HG03354 (cell line): ENCODE results near the gene MAFB.

Source experiments
- ATAC-seq: cut with Tn5 transposase; IDR thresholded peaks from one replicate; pipeline ENCODE4 v1.9.1; 2021; ENCODE audit warnings: mild to moderate bottlenecking; ENCODE audit not compliant: unreplicated experiment, poor library complexity, severe bottlenecking

The MAFB gene

DNA sequence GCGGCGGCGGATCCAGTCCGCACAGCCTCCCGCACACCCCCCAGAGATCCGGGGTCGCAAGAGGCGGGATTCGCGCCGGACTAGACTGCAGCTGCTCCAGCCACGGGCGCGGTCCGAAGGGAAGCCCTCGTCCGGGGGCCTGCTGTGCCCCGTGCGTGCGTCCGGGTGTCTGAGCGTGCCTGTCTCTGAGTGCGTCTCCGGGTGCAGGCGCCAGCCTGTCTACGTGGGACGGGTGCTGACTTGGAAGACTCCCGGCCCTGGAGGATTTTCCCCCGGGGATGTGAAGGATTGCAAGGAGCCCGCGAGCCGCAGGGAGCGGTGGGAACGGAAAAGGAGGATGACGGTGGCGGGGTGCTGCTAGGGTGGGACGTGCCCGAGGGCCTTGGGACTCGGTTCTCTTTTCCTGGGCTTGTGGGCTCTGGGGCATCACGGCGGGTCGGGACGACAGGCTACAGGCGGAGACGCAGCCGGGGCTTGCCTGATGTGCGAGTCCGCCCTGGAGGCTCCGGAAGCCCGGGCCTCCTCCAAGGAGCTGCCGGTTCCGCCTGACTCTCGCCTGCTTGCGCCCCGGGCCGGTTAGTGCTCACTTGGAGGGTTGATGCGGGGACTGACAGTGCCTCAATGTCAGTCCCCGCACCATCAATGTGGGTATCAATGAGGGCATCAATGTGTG, 5.7 kb downstream of the MAFB start:
- ATAC-seq = no peak

DNA sequence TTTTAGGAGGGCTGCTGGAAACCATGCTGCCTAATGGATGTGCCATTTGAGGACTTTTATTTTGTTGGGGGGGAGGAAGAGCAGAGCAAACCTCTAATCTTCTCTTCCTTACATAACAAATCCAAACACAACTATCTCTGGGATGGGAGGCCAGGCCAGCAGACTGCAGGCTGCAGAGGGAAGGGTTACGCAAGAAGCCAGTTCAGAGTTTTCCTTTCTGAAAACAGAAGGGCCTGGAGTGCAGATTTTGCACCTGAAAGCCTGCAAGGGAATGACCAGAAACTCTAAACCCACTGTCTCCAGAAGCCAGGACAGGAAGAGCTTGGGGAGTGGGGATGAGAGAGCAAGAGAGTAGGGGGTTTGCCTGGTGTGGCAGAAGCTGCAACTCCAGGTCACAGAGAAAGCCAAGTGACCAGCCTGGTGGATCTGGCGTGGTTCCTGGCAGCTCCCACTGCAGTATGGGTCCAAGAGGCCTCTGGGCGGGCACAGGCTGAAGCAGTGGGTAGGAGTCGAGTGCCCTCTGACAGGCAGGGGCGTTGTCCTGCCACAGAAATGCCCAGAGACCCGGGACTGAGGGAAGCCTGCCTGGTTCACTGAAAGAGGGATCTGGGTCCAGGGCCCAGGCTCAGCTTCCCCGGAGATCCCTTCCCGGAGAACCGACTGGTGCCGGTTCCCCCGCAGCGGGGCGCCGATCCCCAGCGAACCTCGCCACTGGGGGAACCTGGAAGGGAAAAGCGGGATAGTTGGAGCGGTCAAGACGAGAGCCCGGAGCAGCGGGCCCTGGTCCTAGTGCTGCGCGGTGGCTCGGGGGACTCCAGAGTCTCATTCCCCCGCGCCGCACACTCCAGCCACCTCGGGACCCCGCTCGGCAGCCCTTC, 6.7 kb downstream of the MAFB start:
- no peak for ATAC-seq

DNA sequence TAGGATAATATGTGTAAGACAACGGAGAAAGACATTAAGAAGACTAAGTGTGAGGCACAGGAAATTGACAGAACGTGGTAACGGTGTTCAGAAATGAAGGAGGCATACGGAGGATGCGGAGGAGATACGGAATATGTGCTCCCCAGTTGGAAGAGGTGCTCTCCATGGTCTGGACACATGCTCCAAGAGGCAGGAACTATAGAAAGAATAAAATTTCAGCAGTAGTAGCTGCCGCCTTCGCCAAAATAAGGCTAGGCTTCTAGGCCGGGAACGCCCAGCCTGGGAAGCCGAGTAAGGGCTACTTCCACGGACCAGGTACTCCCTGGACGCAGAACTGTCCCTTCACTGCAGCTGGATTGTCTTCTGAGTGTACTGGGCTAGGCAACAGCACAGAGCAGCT, 7.4 kb downstream of the MAFB start:
- ATAC-seq = no peak

DNA sequence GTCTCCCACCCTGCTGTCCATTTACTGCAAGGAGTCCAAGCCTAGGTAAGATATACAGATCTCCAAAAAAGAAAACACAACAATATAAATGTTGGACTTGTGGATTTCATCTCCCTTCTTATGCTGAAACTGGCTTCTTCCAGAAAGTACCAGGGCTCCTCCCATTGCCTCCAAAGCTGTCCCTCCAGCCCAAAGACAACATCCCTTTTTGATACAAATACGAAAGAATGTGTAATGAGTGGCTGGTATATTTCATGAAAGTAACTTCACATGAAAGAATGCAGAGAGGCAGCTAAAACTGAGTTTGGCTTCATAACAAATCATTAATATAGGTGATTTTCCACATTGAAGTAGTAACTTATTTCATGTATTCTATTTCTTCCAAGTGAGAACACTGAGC, 7.9 kb downstream of the MAFB start:
- no peak for ATAC-seq

DNA sequence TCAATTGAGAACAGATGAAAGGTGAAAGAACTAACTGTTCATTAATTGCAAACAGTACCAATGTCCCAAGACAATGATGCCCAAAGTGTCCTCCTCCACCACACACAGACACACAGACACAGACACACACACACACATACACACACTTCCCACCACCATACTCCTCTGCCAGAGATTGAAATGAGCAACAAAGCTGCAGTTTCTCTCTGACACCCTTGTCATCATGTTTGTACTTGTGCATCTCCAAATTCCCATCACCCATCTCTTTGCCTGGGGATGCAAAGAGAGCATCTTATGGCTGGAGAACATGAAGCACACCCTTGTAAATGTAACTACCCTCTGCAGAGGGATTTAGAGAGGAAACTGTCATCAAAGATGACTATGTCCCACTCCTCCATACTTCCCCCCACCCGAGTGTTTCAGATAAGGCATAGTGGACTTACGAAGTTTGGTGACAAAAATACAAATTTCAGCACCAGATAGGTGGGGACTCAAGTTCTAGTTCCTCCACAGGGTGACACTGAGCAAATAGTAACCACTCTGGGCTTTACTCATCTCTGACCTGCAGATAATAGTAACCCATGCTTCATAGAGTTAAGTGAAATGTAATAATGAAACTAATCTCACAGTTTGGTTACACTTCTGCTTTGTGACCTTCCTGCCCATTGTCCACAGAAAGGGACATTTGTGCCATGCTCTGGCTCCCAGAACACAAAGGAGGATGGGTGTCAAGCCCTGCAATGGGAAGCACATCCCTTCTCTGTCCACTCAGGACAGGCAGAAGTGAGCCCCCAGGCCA, 8.7 kb downstream of the MAFB start:
- ATAC-seq = no peak

DNA sequence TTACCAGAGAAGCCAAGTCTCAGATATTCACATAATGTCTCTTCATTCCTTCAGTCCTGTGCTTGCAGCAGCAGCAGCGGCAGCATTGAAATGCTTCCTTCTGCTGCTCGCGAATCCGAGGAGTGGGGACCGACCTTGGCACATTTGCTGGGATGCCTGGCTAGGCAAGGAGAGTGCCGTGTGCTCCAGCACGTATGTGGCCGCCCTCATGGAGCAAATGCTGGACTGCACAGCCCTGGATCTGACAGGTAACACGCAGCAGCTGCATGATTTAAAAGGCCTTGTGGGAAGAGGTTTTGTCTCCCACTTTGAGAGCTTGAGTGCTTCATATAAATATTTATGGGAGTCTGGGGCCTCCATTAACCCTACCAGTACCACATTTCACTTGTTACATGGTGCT, 9.9 kb downstream of the MAFB start:
- ATAC-seq = no peak

DNA sequence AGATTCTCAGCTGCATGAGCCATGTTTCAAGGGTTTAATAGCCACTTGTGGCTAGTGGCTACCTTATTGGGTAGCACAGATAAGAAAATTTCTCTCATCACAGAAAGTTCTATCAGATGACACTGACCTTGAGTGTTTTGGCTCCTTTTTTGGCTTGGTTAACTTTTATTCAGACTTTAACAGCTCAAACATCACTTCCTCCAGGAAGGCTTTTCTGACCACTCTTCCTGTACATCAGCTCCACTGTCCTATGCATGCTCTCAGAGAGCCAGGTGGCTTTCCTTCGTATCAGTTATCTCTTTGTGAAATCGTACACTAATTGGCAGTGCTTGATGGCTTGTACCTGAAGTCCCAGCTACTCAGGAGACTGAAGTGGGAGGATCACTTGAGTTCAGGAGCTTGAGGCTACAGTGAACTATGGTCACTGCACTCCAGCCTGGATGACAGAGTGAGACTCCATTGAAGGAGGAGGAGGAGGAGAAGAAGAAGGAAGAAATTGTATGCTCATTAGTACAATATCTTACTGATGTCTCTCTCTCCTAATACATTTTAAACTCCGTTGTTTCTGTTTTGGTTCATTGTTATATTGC, 10.7 kb downstream of the MAFB start:
- ATAC-seq = no peak

DNA sequence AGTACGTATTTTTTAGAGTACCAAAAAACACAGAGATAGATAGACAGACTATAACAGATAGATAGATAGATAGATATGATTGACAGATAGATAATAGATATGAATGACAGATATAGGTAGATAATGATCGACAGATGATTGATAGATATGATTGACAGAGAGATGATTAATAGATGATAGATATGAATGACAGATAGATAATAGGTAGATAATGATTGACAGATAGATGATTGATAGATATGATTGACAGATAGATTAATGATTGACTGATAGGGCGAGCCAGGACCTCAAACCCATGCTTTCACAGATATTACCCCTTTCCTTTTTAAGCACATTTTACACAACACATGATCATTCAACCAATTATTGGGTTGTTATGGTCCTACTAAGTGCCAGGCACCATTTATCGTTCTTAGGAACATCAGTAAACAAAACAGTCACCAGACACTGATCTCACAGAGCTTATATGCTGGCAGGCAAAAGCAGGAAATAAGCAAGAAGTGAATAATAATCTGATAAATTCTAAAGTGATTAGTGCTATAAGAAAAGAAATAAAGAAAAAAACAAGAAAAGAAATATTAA, 11.6 kb downstream of the MAFB start:
- ATAC-seq = no peak

DNA sequence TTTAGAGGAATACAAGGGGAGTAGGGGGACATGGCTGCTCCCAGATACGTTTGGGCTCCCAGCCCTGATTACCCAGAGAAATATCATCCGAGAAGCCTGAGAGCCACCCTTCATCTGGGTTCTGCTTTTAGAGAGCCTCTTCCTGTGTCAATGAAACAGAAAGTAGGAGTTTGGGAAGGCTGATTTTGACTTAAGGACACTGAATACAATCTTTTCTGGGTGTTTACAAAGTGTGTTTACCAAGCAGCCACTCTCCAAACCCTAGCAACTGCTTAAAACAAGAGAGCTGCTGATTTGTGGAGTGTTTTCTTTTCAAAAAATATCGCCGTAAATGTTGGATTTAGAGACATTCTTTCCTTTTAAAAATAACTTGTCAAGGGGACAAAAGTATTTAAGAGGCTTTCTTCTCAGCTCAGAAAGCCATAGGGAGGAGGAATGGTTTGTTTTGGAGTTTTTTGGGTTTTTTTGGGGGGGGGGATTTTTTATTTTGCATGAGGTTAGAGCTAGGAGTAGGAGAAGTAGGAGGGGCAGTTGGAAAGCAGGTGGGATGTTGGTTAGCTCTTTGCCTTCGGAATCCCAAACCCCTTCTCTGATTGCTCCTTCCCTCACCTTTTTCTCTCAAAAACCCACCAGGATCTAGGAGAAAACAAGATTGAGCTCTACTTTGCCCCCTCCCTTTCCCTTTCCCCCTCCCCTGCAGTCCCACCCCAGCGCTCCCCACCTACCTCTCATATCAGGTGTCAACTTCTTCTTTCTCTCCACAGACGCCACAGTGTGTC, 12.4 kb downstream of the MAFB start:
- no peak for ATAC-seq

DNA sequence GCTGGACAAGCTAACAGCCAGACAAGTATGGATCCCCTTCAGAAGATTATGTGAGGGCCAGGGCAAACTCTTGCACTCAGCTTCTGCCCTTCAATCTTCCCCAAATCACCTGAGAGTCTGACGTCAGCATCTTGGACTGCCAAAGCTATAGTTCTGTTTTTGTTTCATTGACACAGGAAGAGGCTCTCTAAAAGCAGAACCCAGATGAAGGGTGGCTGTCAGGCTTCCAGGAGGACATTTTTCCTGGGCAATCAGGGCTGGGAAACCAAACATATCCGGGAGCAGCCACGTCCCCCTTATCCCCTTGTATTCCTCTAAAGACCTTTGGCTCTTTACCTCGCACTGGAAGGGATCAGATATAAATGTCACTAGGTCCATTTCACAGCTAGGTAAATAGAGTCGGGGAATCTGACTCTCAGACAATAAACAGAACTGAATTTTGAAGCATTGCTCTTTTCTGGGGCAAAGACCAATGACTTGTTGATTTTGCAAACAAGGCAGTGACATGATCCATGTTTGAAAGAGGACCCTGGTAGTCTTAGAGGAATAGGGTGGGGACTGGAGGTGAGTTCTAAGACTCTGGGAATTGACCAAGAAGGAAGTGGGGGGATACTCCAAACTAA, 13.3 kb downstream of the MAFB start:
- no peak for ATAC-seq

DNA sequence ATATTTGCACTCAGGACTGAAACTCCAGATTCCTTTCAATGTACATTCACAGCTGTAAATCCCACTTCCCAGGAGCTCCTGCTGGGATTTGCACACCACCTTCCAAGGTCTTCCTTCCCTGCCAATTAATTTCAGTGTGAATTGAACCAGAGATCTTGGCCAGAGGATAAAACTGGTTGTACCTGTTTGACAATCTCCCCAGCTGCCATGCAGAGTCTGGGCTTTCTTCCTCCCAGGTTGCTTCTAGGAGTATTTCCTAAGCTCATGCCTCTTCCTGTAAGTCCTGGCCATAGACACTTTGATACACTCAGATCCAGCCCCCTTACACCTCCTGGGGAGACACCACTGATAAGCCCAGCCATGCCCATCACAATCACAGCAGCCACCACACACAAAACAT, 15.6 kb downstream of the MAFB start:
- no peak for ATAC-seq

DNA sequence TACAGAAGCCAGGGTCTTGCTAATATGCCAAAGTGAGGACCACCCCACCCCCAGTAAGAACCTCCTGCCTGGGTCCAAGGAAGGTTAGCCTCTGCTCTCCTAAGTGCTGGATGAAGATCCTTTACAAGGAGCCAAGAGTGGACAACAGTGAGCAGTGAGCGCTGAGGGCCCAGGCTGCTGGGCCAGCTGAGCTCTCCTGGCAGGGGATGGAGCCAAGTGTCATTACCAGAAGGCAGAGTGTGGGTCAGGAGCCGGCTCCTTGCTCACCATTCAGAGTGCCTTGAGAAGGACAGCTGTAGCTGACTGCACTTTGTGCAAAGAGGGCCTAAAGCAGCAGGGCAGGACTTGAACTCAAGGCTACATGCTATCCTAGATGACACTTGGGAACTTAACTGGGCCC, 16.9 kb downstream of the MAFB start:
- ATAC-seq = no peak

DNA sequence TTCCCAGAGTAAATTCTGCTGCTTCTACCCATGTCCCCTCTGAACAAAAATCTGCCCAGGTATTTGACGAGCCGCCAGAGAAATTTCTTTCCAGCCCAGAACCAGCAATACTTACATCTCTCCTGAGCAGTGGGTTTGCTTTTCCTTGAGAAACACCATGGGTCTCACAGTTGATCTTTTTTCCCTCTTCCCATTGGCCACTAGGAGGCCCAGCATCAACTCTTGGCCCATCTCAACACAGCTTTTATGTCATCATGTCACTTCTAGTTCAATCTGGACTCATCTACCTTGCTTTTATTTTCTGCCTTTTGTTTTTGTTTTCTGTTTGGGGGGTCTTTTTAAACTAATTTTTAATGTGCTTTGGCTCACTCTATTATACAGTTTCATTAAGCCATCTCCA, 18.8 kb downstream of the MAFB start:
- no peak for ATAC-seq

DNA sequence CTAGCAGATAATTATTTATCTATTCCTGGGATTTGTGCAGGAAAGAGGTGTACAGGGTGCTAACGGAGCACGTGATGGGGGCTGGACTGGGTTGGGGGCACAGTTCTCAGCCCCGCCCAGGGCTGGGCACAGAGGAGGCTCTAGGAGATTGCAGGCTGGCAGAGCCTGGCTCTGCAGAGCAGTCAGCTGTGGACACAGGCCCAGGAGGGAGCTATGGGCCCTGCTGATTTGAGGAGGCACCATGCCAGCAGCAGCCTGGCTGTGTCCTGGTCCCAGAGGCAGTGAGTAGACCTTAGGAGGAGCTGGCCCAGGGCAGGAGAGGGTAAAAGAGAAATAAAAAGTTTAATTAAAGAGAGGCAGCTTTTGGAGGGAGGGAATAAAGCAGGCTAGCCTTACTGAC, 19.3 kb downstream of the MAFB start:
- ATAC-seq = no peak

DNA sequence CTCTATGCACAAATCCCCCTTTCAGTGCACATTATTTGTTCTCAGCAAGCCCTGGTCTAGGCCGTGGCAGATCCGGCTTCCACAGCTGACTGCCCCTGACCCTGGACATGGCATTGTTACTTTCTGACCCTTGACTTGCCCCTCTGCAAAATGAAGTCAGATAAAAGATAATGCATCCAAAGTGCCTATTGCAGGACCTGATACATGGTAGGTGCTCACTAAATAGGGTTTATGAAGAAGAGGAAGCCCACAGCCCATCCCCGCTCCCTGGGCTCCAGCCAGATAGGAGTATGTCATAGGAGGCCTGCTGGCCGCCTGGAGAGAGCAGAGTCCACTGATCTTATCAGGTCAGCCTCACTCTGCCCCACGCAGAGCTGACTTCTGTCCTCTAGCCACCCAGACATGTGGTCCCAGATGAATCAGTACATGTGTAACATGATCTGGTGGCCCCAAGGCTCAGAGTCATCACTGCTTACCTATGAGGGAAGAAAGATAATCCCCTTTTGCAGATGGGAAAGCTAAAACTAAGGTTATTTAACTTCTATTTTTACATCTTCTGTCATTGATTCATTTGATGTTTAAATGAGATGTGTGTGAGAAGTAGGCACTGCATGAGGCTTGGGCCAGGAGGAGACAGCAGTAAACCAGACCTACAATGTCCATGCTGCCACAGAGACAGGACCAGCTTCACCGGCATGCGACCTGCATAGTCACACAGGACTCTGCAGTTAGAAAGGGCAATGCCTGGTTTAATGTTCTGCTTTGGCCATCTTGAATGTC, 20.4 kb downstream of the MAFB start:
- ATAC-seq = no peak

DNA sequence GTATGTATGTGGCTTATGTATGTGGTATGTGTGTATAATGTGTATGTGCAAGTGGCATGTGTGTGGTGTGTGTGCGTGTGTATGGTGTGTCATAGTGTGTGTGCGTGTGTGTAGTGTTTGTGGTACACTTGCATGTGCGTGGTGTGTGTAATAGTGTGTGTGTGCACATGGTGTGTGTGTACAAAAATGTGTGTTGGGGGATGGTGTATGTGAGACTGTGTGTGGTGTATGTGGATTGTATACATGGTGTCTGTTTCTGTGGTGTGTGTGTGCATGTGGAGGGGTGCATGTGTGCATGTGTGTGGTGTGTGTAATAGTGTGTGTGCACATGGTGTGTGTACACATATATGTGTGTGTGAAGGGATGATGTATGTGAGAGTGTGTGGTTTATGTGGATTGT, 21.5 kb downstream of the MAFB start:
- no peak for ATAC-seq

DNA sequence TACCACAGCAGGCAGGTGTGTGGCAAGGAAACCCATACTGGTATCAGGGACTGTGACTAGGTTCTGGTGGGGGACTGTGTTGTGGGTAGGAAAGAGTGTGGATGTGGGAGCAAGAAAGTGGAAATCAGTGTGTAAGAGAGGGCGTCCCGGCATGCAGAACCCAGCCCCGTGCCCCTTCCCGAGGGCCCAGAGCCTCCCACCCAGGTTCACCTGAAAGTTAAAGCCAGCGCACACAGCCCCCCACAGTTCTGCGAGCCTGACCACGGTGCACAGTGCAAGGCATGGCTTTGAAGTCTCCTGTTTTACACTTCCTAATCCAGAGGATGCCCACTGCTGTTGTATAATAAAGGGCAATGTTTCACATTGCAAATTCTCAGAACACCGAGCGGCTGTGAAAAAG, 22.7 kb downstream of the MAFB start:
- no peak for ATAC-seq

DNA sequence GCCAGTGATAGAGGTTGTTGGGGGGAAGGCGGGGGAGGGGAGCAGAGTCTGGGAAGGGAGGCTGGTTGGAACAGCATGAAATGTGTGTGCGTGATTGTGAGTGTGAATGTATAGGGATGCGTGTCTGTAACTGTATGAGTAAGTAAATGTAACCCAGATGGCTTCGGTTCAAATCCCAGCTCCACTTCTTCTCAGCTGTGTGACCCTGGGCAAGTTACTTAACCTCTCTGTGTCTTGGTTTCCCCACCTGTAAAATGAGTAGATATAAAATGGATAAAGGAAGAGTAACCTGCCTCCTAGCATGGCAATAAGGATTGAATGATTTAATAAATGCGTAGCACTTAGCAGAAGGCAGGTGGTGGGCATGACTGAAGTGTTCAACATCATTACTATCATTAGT, 24.1 kb downstream of the MAFB start:
- no peak for ATAC-seq
